Measurements from ENCODE around the gene LCNL1. TPM values are rescaled to one million over a fixed set of nuclear protein-coding genes. Genes with fewer than 3 reads are reported as not detected.

LCNL1 gene
- total RNA-seq, result under 1 TPM; 0.33 to 0.48 TPM

GRCh38 chr9:136982232-136983051, at the start of gene LCNL1:
Gene LCNL1, plus strand, starts transcription at chr9:136982993. Its CDS starts 594 bp downstream, at chr9:136983587.
- ATAC-seq (ENCODE audit: low read depth) (no peak), DNase-seq (no peak)
- Mint-ChIP-seq H3K27me3 (peaks cover 25% of the 10 kb centered on the region), H3K36me3 (no peaks in the 10 kb centered on the region), H3K4me3 (no peak within 1 kb of the TSS), H3K27ac (no peak within 1 kb of the TSS), H3K9me3 (no peaks in the 10 kb centered on the region), H3K4me1 (peaks cover 2% of the 10 kb centered on the region)
- POLR2A ChIA-PET, result interaction anchor here (1.1 to 1.6 kb wide), 2 partner anchors 10 to 148 kb away, joined by 5 to 6 read pairs; partner anchors contain the start of gene PAXX

GRCh38 chr9:136934277-136934676, 48.5 kb upstream of the LCNL1 start:
- POLR2A ChIA-PET, result no interaction called here
- Mint-ChIP-seq H3K4me1 (peaks cover 1% of the 10 kb centered on the region), H3K27ac (no peak overlapping the region), H3K36me3 (peaks cover 34% of the 10 kb centered on the region), H3K4me3 (no peak overlapping the region), H3K27me3 (no peaks in the 10 kb centered on the region), H3K9me3 (no peaks in the 10 kb centered on the region)
- DNase-seq (no peak), ATAC-seq (ENCODE audit: low read depth) (no peak)

GRCh38 chr9:136935651-136936050, 47.1 kb upstream of the LCNL1 start:
- H3K4me3 Mint-ChIP-seq, result no peak overlapping the region
- ATAC-seq (ENCODE audit: low read depth), result no peak
- DNase-seq, result no peak
- peaks cover 26% of the 10 kb centered on the region for H3K36me3 Mint-ChIP-seq
- no peaks in the 10 kb centered on the region for H3K9me3 Mint-ChIP-seq
- no peaks in the 10 kb centered on the region for H3K27me3 Mint-ChIP-seq
- H3K4me1 Mint-ChIP-seq, result peaks cover 1% of the 10 kb centered on the region
- POLR2A ChIA-PET, result interaction anchor here (0.6 kb wide), 1 partner anchor 789 kb away, joined by 3 read pairs; no protein-coding TSS in a partner anchor
- no peak overlapping the region for H3K27ac Mint-ChIP-seq

- Mint-ChIP-seq H3K9me3 (no peaks in the 10 kb centered on the region), H3K27ac (peak overlapping the region; percentile 16), H3K4me1 (peaks cover 1% of the 10 kb centered on the region), H3K27me3 (no peaks in the 10 kb centered on the region), H3K36me3 (peaks cover 19% of the 10 kb centered on the region), H3K4me3 (no peak overlapping the region)
- POLR2A ChIA-PET, result no interaction called here
- no peak for ATAC-seq (ENCODE audit: low read depth)
- no peak for DNase-seq
Observed at GRCh38 chr9:136936645-136937170, 46.1 kb upstream of the LCNL1 start.

GRCh38 chr9:136937186-136938001, 45.4 kb upstream of the LCNL1 start:
- no peaks in the 10 kb centered on the region for H3K27me3 Mint-ChIP-seq
- no peak overlapping the region for H3K4me3 Mint-ChIP-seq
- POLR2A ChIA-PET, result no interaction called here
- no peak overlapping the region for H3K27ac Mint-ChIP-seq
- H3K36me3 Mint-ChIP-seq, result peaks cover 17% of the 10 kb centered on the region
- no peaks in the 10 kb centered on the region for H3K9me3 Mint-ChIP-seq
- peaks cover 1% of the 10 kb centered on the region for H3K4me1 Mint-ChIP-seq
- ATAC-seq (ENCODE audit: low read depth) (no peak), DNase-seq (no peak)

- Mint-ChIP-seq H3K36me3 (peaks cover 12% of the 10 kb centered on the region), H3K27ac (peak overlapping the region; percentile 48), H3K4me3 (no peak overlapping the region), H3K9me3 (no peaks in the 10 kb centered on the region), H3K27me3 (no peaks in the 10 kb centered on the region), H3K4me1 (peaks cover 1% of the 10 kb centered on the region)
- ATAC-seq (ENCODE audit: low read depth), result no peak
- POLR2A ChIA-PET, result interaction anchor here (0.9 kb wide), 1 partner anchor 54 kb away, joined by 3 read pairs; the partner anchor contains the start of gene TRAF2
- DNase-seq, result no peak
Observed at GRCh38 chr9:136939431-136939995, 43.3 kb upstream of the LCNL1 start.

- POLR2A ChIA-PET, result no interaction called here
- H3K9me3 Mint-ChIP-seq, result no peaks in the 10 kb centered on the region
- DNase-seq (no peak), ATAC-seq (ENCODE audit: low read depth) (no peak)
- no peak overlapping the region for H3K27ac Mint-ChIP-seq
- peaks cover 10% of the 10 kb centered on the region for H3K36me3 Mint-ChIP-seq
- H3K27me3 Mint-ChIP-seq, result no peaks in the 10 kb centered on the region
- peaks cover 4% of the 10 kb centered on the region for H3K4me1 Mint-ChIP-seq
- no peak overlapping the region for H3K4me3 Mint-ChIP-seq
Observed at GRCh38 chr9:136939996-136940525, 42.7 kb upstream of the LCNL1 start.

GRCh38 chr9:136940526-136941230, 42.1 kb upstream of the LCNL1 start:
- Mint-ChIP-seq H3K27me3 (no peaks in the 10 kb centered on the region), H3K9me3 (no peaks in the 10 kb centered on the region), H3K4me3 (no peak overlapping the region), H3K27ac (no peak overlapping the region), H3K36me3 (peaks cover 10% of the 10 kb centered on the region), H3K4me1 (peaks cover 4% of the 10 kb centered on the region)
- DNase-seq (no peak), ATAC-seq (ENCODE audit: low read depth) (no peak)
- POLR2A ChIA-PET, result interaction anchor here (1.1 kb wide), 1 partner anchor 133 kb away, joined by 3 read pairs; the partner anchor contains the start of gene RABL6

- Mint-ChIP-seq H3K27ac (no peak overlapping the region), H3K36me3 (peaks cover 10% of the 10 kb centered on the region), H3K4me1 (peaks cover 4% of the 10 kb centered on the region), H3K4me3 (no peak overlapping the region), H3K27me3 (no peaks in the 10 kb centered on the region), H3K9me3 (no peaks in the 10 kb centered on the region)
- ATAC-seq (ENCODE audit: low read depth), result no peak
- POLR2A ChIA-PET, result interaction anchor here (1.1 kb wide), 1 partner anchor 134 kb away, joined by 3 read pairs; the partner anchor contains the start of gene RABL6
- no peak for DNase-seq
Observed at GRCh38 chr9:136941231-136942111, 41.3 kb upstream of the LCNL1 start.

- Mint-ChIP-seq H3K4me3 (peak overlapping the region; percentile 28), H3K27ac (no peak overlapping the region), H3K4me1 (peaks cover 4% of the 10 kb centered on the region), H3K9me3 (no peaks in the 10 kb centered on the region), H3K36me3 (peaks cover 9% of the 10 kb centered on the region), H3K27me3 (no peaks in the 10 kb centered on the region)
- ATAC-seq (ENCODE audit: low read depth) (no peak), DNase-seq (no peak)
- POLR2A ChIA-PET, result no interaction called here
Observed at GRCh38 chr9:136942112-136942880, 40.5 kb upstream of the LCNL1 start.

- no peak for ATAC-seq (ENCODE audit: low read depth)
- H3K27ac Mint-ChIP-seq, result no peak overlapping the region
- H3K9me3 Mint-ChIP-seq, result no peaks in the 10 kb centered on the region
- peak overlapping the region; percentile 64 for H3K4me3 Mint-ChIP-seq
- DNase-seq, result no peak
- H3K4me1 Mint-ChIP-seq, result peaks cover 4% of the 10 kb centered on the region
- H3K27me3 Mint-ChIP-seq, result no peaks in the 10 kb centered on the region
- H3K36me3 Mint-ChIP-seq, result peaks cover 7% of the 10 kb centered on the region
- POLR2A ChIA-PET, result interaction anchor here (2.1 kb wide), 1 partner anchor 61 kb away, joined by 8 read pairs; no protein-coding TSS in a partner anchor
Observed at GRCh38 chr9:136942881-136943230, 39.9 kb upstream of the LCNL1 start.
